Measurements from ENCODE around the gene DBX2.

Gene DBX2

GRCh38 chr12:44968965-44969364 lies 81.9 kb downstream of the DBX2 start:
- no peaks in the 10 kb centered on the region for H3K79me2 ChIP-seq
- H3K9ac ChIP-seq, result no peak overlapping the region
- H3K27ac ChIP-seq, result no peak overlapping the region
- H3K4me3 ChIP-seq (ENCODE audit: low read depth, low read length), result no peak overlapping the region
- peaks cover 2% of the 10 kb centered on the region for H3K36me3 ChIP-seq (ENCODE audit: control insufficient read depth, insufficient read depth, low read length)
- no peak overlapping the region for H2AFZ ChIP-seq
- no peaks in the 10 kb centered on the region for H3K9me3 ChIP-seq (ENCODE audit: control insufficient read depth, low read length)
- no peaks in the 10 kb centered on the region for H3K4me1 ChIP-seq
- H3K27me3 ChIP-seq (ENCODE audit: control insufficient read depth, insufficient read depth, low read length), result no peaks in the 10 kb centered on the region
- TF ChIP-seq CTCF (IDR thresholded peaks at IDR 0.05), result no peak
- no peak overlapping the region for H3K4me2 ChIP-seq (ENCODE audit: low read length)

All from parathyroid adenoma (tissue), 2 donors.